EH (cell line): ENCODE results near the gene C9orf152.
"Not testable (repeated sequence)": the region's sequence is repeated elsewhere in the genome, so short reads cannot be mapped to it uniquely, and the experiment has no call there.

Experiments
- DNase-seq: peaks from one replicate; pipeline ENCODE4 v3.0.0-alpha.2; 2015; ENCODE audit warnings: low read depth

The C9orf152 gene

GRCh38 chr9:110214586-110215355 is 6.8 kb upstream of the C9orf152 start:
- DNase-seq: no peak

GRCh38 chr9:110214090-110214489 is 6.1 kb upstream of the C9orf152 start:
- peak; percentile 54 for DNase-seq

- DNase-seq: no peak
Measured at GRCh38 chr9:110213413-110214044, 5.6 kb upstream of the C9orf152 start.

GRCh38 chr9:110207071-110207641 is 803 bp downstream of the C9orf152 start:
- DNase-seq: no peak

- DNase-seq: no peak
Measured at GRCh38 chr9:110206389-110206788, 1.6 kb downstream of the C9orf152 start.

GRCh38 chr9:110205612-110206011 is 2.3 kb downstream of the C9orf152 start:
- not testable (repeated sequence) for DNase-seq

GRCh38 chr9:110202232-110202631 is 5.7 kb downstream of the C9orf152 start:
- no peak for DNase-seq

- no peak for DNase-seq
Measured at GRCh38 chr9:110199643-110200042, 8.3 kb downstream of the C9orf152 start.

- no peak for DNase-seq
Measured at GRCh38 chr9:110198357-110198756, 9.6 kb downstream of the C9orf152 start.

GRCh38 chr9:110197330-110198187 is 10.4 kb downstream of the C9orf152 start:
- DNase-seq: peak; percentile 36

- DNase-seq: not testable (repeated sequence)
Measured at GRCh38 chr9:110196084-110196499, 11.9 kb downstream of the C9orf152 start.

- DNase-seq: peak; percentile 93
Measured at GRCh38 chr9:110192531-110193261, 15.3 kb downstream of the C9orf152 start.

- no peak for DNase-seq
Measured at GRCh38 chr9:110191615-110192014, 16.3 kb downstream of the C9orf152 start.

GRCh38 chr9:110189559-110190320 is 18.2 kb downstream of the C9orf152 start:
- DNase-seq: no peak

GRCh38 chr9:110188991-110189390 is 19.0 kb downstream of the C9orf152 start:
- no peak for DNase-seq

- no peak for DNase-seq
Measured at GRCh38 chr9:110188101-110188500, 19.9 kb downstream of the C9orf152 start.

- DNase-seq: no peak
Measured at GRCh38 chr9:110187126-110187525, 20.8 kb downstream of the C9orf152 start.

GRCh38 chr9:110186254-110186653 is 21.7 kb downstream of the C9orf152 start:
- DNase-seq: no peak

GRCh38 chr9:110185806-110186205 is 22.2 kb downstream of the C9orf152 start:
- DNase-seq: no peak

GRCh38 chr9:110183208-110184145 is 24.5 kb downstream of the C9orf152 start:
- DNase-seq: peak; percentile 73
